OCI-LY7 (cell line): ENCODE data around the gene ADAMTS20. TPM values are rescaled to one million over a fixed set of nuclear protein-coding genes. Genes with fewer than 3 reads are reported as not detected.

ENCODE experiments used
- BruUV-seq: library from RNA; stranded (reverse); fragments of 400-500 nt; replicated peaks from 2 replicates; lab custom pipeline; 2021; lab: Mats Ljungman, UMichigan
- CTCF ChIA-PET: fragments of 300-600 bp; sonication (Branson Sonifier 250); formaldehyde crosslinking; loops from one replicate; lab custom pipeline; 2022; ENCODE audit warnings: antibody characterized with exemption; ENCODE audit not compliant: unreplicated experiment; lab: Charles Lee
- POLR2A ChIA-PET: fragments of 300-600 bp; sonication (Branson Sonifier 250); formaldehyde crosslinking; loops from one replicate; lab custom pipeline; 2022; ENCODE audit warnings: antibody characterized with exemption; lab: Charles Lee
- DNase-seq: peaks from one replicate; pipeline ENCODE4 v3.0.0-alpha.2; 2015; ENCODE audit warnings: low spot score
- H2AFZ ChIP-seq: fragments of 200-600 bp; sonication (generic), shearing (Covaris generic); 2 replicates; pipeline ENCODE4 v1.6.1; 2014; ENCODE audit warnings: mild to moderate bottlenecking, antibody characterized with exemption, low read length, moderate library complexity
- H3K27ac ChIP-seq: fragments of 200-600 bp; sonication (generic); 2 replicates; pipeline ENCODE4 v1.5.1; 2014; ENCODE audit warnings: mixed run types, low read depth, mild to moderate bottlenecking, moderate library complexity, low read length, inconsistent platforms; ENCODE audit not compliant: poor library complexity, severe bottlenecking
- H3K36me3 ChIP-seq: fragments of 200-600 bp; sonication (generic); 2 replicates; pipeline ENCODE4 v1.6.1; 2014; ENCODE audit warnings: mild to moderate bottlenecking, antibody characterized with exemption, low read length, moderate library complexity, mixed read lengths; ENCODE audit not compliant: insufficient read depth
- H3K4me1 ChIP-seq: fragments of 200-600 bp; sonication (generic); 2 replicates; pipeline ENCODE4 v1.5.1; 2014; ENCODE audit warnings: mild to moderate bottlenecking, low read length; ENCODE audit not compliant: insufficient read depth, poor library complexity, severe bottlenecking
- H3K4me2 ChIP-seq: fragments of 200-600 bp; sonication (generic); 2 replicates; pipeline ENCODE4 v1.6.1; 2014; ENCODE audit warnings: mild to moderate bottlenecking, low read length
- H3K4me3 ChIP-seq: fragments of 200-600 bp; sonication (generic); 2 replicates; pipeline ENCODE4 v1.5.1; 2014; ENCODE audit warnings: mild to moderate bottlenecking, low read depth, low read length; ENCODE audit not compliant: poor library complexity, severe bottlenecking
- H3K79me2 ChIP-seq: fragments of 200-600 bp; sonication (generic); 2 replicates; pipeline ENCODE4 v1.6.1; 2016; ENCODE audit warnings: low read depth, mild to moderate bottlenecking, low read length, moderate library complexity, mixed read lengths; ENCODE audit not compliant: insufficient read depth
- H3K9me2 ChIP-seq: fragments of 200-600 bp; sonication (generic); 2 replicates; pipeline ENCODE4 v1.6.1; 2016; ENCODE audit warnings: mild to moderate bottlenecking, low read length, mixed read lengths; ENCODE audit not compliant: insufficient read depth
- H3K9me3 ChIP-seq: fragments of 200-600 bp; sonication (generic); 2 replicates; pipeline ENCODE4 v1.6.1; 2014; ENCODE audit warnings: mild to moderate bottlenecking, mixed run types, low read length, mixed read lengths
- H4K20me1 ChIP-seq: fragments of 200-600 bp; sonication (generic); 2 replicates; pipeline ENCODE4 v1.6.1; 2014; ENCODE audit warnings: mild to moderate bottlenecking, antibody characterized with exemption, low read length, moderate library complexity, mixed read lengths; ENCODE audit not compliant: insufficient read depth
- EZH2phosphoT487 ChIP-seq: fragments of 200-600 bp; sonication (generic); IDR thresholded peaks from 2 replicates; pipeline ENCODE4 v1.6.1; 2018; ENCODE audit warnings: low read depth, borderline replicate concordance, mild to moderate bottlenecking, mixed run types, antibody characterized with exemption, low read length, moderate library complexity, mixed read lengths
- intact Hi-C: fragments of 100-400 bp; cut with micrococcal nuclease; formaldehyde crosslinking; loops from one replicate; pipeline ENCODE4 v1.10.0; 2022; ENCODE audit not compliant: unreplicated experiment
- total RNA-seq, 2 experiments: library from RNA; depleted of rRNA in 1 of 2; stranded (reverse); fragments of >200 nt in 1 of 2; shearing (Covaris generic) in 1 of 2; gene quantifications; 2 replicates each; pipeline ENCODE4 v1.2.3, GENCODE V29; 2014 to 2022
- TF ChIP-seq, protein P1 (sequence below): fragments of 200-600 bp; sonication (generic); conservative IDR thresholded peaks from 2 replicates; pipeline ENCODE4 v1.5.1; 2014; ENCODE audit warnings: mild to moderate bottlenecking, antibody characterized with exemption, low read length, moderate library complexity, mixed read lengths

ADAMTS20 gene
- total RNA-seq, 2 experiments from 2014 or later: not detected

- Histone ChIP-seq H3K9me2 (no peaks in the 10 kb centered on the region), H3K27ac (no peak overlapping the region), H3K4me1 (no peaks in the 10 kb centered on the region), H3K9me3 (no peaks in the 10 kb centered on the region), H4K20me1 (no peaks in the 10 kb centered on the region), H3K4me2 (no peak overlapping the region), H3K36me3 (no peaks in the 10 kb centered on the region), H3K79me2 (no peaks in the 10 kb centered on the region), H2AFZ (no peak overlapping the region), H3K4me3 (no peak overlapping the region)
- TF ChIP-seq, protein P1, sequence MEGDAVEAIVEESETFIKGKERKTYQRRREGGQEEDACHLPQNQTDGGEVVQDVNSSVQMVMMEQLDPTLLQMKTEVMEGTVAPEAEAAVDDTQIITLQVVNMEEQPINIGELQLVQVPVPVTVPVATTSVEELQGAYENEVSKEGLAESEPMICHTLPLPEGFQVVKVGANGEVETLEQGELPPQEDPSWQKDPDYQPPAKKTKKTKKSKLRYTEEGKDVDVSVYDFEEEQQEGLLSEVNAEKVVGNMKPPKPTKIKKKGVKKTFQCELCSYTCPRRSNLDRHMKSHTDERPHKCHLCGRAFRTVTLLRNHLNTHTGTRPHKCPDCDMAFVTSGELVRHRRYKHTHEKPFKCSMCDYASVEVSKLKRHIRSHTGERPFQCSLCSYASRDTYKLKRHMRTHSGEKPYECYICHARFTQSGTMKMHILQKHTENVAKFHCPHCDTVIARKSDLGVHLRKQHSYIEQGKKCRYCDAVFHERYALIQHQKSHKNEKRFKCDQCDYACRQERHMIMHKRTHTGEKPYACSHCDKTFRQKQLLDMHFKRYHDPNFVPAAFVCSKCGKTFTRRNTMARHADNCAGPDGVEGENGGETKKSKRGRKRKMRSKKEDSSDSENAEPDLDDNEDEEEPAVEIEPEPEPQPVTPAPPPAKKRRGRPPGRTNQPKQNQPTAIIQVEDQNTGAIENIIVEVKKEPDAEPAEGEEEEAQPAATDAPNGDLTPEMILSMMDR: no peak
- no peak for TF ChIP-seq EZH2phosphoT487
- DNase-seq: no peak
- no TSS peak for BruUV-seq
- ChIA-PET CTCF (no interaction called here), POLR2A (no interaction called here)
- intact Hi-C loops: no loop called here
These were observed 28.6 kb upstream of the ADAMTS20 start for GRCh38 chr12:43580601-43581000.

DNA sequence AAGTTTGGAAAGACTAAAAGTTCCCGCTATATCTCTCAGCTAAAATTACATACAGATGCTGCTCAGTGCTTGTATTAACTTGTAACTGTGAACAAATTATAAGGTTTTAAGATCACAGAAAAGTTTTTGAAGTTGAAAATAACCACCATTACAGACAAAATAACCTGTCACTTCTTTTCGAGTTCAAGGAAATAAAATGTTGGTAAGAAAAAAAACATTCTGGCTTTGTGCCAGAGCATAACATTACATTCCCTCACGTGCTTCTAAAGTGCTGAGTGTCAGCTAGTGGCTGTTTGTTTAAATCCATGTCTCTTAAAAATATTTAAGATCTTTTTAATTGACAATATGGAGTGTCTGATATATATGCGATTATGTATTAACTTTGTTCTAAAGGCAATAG, 27.2 kb upstream of the ADAMTS20 start:
- no peaks in the 10 kb centered on the region for H4K20me1 ChIP-seq
- POLR2A ChIA-PET: no interaction called here
- CTCF ChIA-PET: no interaction called here
- H3K79me2 ChIP-seq: no peaks in the 10 kb centered on the region
- no peak for TF ChIP-seq EZH2phosphoT487
- TF ChIP-seq, protein P1: no peak
- no TSS peak for BruUV-seq
- H2AFZ ChIP-seq: no peak overlapping the region
- H3K4me3 ChIP-seq: no peak overlapping the region
- no peak for DNase-seq
- no peaks in the 10 kb centered on the region for H3K9me3 ChIP-seq
- H3K4me2 ChIP-seq: no peak overlapping the region
- no peak overlapping the region for H3K27ac ChIP-seq
- intact Hi-C loops: no loop called here
- no peaks in the 10 kb centered on the region for H3K9me2 ChIP-seq
- H3K36me3 ChIP-seq: no peaks in the 10 kb centered on the region
- H3K4me1 ChIP-seq: no peaks in the 10 kb centered on the region

DNA sequence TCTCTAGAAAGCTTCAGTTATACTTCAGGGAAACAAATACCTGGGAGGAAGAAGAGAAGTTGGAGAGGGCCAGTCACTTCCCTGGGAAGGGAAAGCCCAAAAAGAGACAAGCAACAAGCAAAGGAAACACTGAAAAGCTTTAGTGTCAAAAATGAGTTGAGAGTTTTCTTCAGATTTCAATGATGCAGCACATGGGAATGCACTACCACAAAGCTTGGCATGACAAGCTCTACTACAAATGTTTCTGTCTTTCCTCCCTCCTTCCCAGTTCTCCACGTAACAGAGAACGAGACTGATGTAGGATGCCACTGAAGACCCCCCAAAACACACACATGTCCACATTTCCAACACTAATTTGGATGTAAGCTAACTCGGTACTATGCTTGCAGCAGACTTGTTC, 26.8 kb upstream of the ADAMTS20 start:
- no peaks in the 10 kb centered on the region for H3K36me3 ChIP-seq
- no TSS peak for BruUV-seq
- CTCF ChIA-PET: no interaction called here
- DNase-seq: no peak
- no peak overlapping the region for H3K4me2 ChIP-seq
- H3K4me1 ChIP-seq: no peaks in the 10 kb centered on the region
- no peaks in the 10 kb centered on the region for H3K9me3 ChIP-seq
- no peak overlapping the region for H2AFZ ChIP-seq
- H3K4me3 ChIP-seq: no peak overlapping the region
- POLR2A ChIA-PET: no interaction called here
- intact Hi-C loops: no loop called here
- no peak for TF ChIP-seq EZH2phosphoT487
- TF ChIP-seq, protein P1: no peak
- H4K20me1 ChIP-seq: no peaks in the 10 kb centered on the region
- H3K79me2 ChIP-seq: no peaks in the 10 kb centered on the region
- no peak overlapping the region for H3K27ac ChIP-seq
- H3K9me2 ChIP-seq: no peaks in the 10 kb centered on the region
